Left kidney (tissue), 2 donors: Measurements from ENCODE around the gene CNPPD1. TPM values are rescaled to one million over a fixed set of nuclear protein-coding genes. Genes with fewer than 3 reads are reported as not detected.
A peak's percentile ranks its signal among the peaks of the same experiment; 100 is the strongest.

Experiments used
- DNase-seq: peaks from one replicate; pipeline ENCODE4 v3.0.0-alpha.2; 2013
- polyA plus RNA-seq: library from polyadenylated mRNA; unstranded; fragments of 120-200 nt; gene quantifications from one replicate; pipeline ENCODE4 v1.2.1, GENCODE V29; 2013; ENCODE audit not compliant: insufficient read length

CNPPD1 gene
- polyA plus RNA-seq, 1 donor, result 64.0 TPM

- peak; percentile 92 for DNase-seq
Observed at GRCh38 chr2:219160186-219161017, 16.3 kb downstream of the CNPPD1 start, which contains the start of gene NHEJ1. Gene NHEJ1 (minus strand): TSS chr2:219160815. CDS start chr2:219158362, 2,453 bp downstream.

- no peak for DNase-seq
Observed at GRCh38 chr2:219159771-219160185, 16.9 kb downstream of the CNPPD1 start.

DNA sequence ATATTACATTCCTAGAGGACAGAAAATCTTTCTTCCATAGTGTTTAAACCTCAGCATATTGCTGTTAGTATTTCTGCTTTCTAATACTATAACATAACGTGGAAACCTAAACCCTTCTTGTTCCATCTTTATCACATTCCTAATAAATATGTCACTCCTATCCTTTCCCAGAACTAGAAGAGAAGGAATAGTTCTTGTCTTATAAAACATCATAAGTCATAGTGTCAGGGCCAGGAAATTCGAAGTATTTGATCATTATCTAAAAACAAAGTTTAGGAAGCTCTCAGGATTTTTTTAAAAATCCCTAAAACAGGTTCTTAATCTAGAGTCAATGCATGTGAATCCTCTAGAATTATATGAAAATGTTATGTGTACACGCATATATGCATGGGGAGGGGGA is 18.1 kb downstream of the CNPPD1 start:
- no peak for DNase-seq

DNA sequence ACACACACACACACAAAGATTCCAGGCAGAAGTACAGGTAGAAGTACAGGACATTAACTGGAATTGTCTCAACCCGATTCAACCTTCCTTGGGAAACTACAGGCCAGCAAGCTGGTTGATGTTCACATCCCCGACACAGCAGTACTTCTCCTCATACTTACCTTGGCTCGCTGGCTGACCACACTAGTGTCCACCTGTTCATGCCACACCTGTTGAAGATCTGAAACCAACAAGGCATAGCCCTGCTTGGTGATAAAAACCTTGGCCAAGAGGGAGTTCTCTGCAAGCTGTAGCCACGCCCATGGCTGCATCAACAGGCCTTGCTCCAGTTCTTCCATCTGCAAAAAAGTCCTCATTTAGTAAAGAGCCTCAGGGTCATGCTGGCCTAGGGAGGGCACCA is 18.7 kb downstream of the CNPPD1 start:
- no peak for DNase-seq

- DNase-seq, result no peak
Observed at GRCh38 chr2:219157396-219157795, 19.3 kb downstream of the CNPPD1 start.

DNA sequence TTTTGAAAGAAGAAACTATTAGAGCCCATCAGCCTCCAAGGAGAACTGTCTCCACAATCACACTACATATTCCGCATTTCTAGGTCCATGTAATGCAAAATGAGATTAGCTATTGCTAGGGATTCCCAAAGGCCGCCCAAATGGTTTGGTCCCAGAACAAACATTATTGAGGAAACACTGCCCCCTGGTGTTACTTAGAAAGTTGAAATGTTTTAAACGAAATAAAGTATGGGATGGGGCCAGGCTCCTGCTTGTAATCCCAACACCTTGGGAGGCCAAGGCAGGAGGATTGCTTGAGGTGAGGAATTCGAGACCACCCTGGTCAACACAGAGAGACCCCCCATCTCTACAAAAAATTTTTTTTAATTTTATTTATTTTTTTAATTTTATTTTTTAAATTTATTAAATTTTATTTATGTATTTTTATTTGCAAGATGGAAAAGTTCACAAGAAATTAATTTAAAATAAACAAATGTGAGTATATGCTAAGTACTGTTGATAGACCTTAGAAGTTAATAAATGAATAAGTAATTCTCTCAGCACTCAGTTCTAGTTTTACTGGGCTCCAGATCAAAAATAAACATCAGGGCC is 21.6 kb downstream of the CNPPD1 start:
- peak; percentile 80 for DNase-seq

- no peak for DNase-seq
Observed at GRCh38 chr2:219149667-219150066, 27.1 kb downstream of the CNPPD1 start.

DNA sequence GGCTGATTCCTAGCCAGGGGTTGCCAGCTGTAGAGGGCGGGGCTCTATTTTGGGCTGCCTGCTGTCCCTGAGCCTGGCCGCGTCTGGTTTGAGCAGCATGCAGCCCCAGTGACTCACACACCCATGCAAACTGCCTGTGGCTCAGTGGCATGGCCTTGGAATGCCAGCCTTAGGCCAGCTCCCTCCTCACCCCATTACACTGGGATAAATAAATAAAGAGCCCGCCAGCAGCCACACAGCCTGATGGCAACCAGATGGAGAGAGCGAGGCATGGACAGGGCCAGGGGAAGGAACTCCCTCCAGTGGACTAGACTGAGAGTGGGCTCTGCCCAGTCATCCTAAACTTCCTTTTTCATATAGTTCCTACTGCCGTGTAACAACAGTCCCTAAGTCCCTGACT is 34.4 kb downstream of the CNPPD1 start:
- no peak for DNase-seq

- no peak for DNase-seq
Observed at GRCh38 chr2:219140722-219141121, 36.0 kb downstream of the CNPPD1 start.

DNA sequence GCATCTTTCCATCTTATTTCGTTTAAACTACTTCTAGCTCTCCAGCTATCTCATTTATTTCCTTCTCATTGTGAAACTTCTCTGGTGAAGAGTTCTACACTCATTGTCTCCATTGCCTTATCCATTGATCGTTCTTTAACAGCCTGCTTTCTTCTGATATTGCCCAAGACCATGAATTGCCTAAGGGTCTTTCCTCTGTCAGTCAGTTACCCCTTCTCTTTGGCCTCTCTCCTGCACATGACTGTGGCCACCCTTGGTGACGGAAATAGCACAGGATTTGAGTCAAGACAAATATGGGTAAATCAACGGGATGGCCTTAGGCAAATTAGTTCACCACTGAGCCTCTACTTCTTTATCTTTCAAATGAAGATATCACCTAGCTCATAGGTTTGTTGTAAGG is 42.7 kb downstream of the CNPPD1 start:
- no peak for DNase-seq

DNA sequence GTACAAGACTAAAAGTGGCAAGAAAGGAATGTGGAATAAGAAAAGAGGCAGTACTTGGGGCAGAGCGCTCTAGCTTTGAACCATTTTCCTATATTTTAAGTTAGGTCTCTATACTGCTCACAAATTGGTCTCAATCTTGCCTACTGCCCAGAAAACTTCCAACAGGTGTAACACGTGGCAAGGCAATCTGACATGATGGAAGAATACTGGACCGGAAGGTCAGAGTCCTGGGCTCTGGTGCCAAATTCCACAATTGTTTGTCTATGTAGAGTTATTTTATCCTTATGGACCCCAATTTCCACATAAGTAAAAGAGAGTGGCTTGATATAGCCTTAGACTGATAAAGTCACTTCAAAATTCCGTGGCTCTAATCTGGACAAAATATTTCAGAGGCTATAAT is 45.0 kb downstream of the CNPPD1 start:
- DNase-seq, result no peak

DNA sequence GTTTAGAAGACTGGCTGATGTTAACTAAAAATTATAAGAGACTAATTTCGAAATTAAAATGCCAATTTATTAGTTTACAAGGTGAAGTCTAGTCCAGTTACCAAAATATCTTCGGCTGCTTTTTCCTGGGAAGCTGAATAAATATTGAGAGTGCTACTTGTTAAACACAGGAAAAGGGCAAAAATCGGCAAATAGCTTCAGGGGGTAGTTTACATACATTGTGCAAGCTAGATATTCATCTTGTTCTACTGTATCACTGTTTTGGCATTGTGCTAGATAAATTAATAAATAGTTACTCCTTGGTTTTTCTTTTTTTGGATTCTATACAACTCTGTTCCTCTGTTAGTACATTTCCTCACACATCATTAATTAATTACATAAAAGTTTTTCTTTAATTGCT is 45.4 kb downstream of the CNPPD1 start:
- no peak for DNase-seq

DNA sequence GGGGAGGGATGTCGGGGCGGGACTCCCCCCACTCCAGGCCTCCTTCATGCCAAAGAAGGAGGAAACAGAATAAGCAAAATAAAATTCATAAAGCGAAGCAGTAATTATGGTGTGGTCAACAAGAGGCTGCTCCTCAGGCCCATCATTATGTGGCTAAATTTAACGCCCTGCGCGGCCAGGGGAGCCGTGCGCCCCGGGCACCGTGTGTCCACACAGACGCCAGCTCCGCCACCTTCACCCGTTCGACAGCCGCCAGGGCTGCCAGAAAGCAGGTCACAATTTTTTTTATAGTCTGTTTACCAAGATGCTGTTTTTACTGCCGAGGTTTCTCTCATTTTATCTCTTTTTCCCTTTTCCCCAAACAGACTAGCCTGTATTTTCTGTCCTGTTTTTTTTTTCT is 47.1 kb downstream of the CNPPD1 start:
- DNase-seq, result no peak

DNA sequence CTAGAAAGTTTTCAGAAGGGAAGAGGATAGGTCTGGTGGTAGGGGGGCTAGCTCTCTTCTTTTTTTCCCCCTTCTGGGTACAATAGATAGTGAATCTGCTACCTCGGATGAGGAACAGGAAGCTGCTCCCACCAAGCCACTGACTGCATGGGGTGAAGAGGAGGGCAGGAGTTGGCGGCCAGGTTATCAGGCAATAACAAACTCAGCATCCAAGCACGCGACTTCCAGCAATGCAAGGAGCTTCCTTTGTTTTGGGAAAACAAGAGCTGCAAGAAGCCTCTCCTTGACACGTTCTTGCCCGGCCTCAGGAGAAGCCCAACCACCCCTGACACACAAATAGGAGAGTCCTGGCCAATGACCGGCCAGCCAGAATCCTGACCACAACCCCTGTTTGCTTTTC is 48.3 kb downstream of the CNPPD1 start:
- no peak for DNase-seq

GRCh38 chr2:219127037-219127635 is 49.6 kb downstream of the CNPPD1 start:
- DNase-seq, result no peak

- DNase-seq, result no peak
Observed at GRCh38 chr2:219126555-219126954, 50.2 kb downstream of the CNPPD1 start.

- no peak for DNase-seq
Observed at GRCh38 chr2:219125886-219126270, 50.8 kb downstream of the CNPPD1 start.

GRCh38 chr2:219125225-219125885 is 51.4 kb downstream of the CNPPD1 start:
- DNase-seq, result no peak

- no peak for DNase-seq
Observed at GRCh38 chr2:219124381-219125110, 52.2 kb downstream of the CNPPD1 start.

GRCh38 chr2:219123356-219124135 is 53.2 kb downstream of the CNPPD1 start:
- no peak for DNase-seq
